MV-4-11 (cell line): Measurements from ENCODE around the gene GIN1.

ENCODE experiments used
- DNase-seq: peaks from one replicate; lab custom pipeline; 2025; lab: John Stamatoyannopoulos, UW

The GIN1 gene

DNA sequence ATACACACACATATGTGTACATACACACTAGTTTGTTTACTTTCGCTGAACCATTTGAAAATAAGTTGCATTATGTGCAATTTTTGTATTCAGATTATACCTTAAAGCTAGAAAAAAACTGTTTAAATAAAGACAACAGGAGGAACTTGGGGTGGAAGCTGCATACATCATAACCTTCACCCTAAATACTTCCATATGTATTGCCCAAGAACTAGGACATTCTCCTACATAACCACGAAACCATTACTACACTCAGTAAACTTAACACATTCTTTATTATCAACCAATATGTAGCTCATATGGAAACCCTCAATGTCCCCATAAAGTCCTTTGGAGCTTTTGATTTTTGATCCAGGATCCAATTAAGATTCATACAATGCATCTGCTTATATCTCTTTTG lies 83.3 kb downstream of the GIN1 start:
- DNase-seq, result peak; percentile 57
